Body of pancreas (tissue), 4 donors: ENCODE measurements around the gene BANF2.

Experiments used
- POLR2A ChIP-seq, 3 donors: fragments of 450-650 bp; IDR thresholded peaks; one replicate each; pipeline ENCODE4 v1.6.1; 2016; ENCODE audit warnings: antibody characterized with exemption in 3 of 3, mild to moderate bottlenecking in 2 of 3
- TF ChIP-seq, protein P1 (sequence below), 7 experiments: fragments of 450-650 bp in 4 of 7; fragments of 200-600 bp in 3 of 7; sonication (generic) in 3 of 7; IDR thresholded peaks; one replicate each; pipeline ENCODE4 v1.5.1; 2016 to 2019; ENCODE audit warnings: antibody characterized with exemption in 7 of 7

DNA sequence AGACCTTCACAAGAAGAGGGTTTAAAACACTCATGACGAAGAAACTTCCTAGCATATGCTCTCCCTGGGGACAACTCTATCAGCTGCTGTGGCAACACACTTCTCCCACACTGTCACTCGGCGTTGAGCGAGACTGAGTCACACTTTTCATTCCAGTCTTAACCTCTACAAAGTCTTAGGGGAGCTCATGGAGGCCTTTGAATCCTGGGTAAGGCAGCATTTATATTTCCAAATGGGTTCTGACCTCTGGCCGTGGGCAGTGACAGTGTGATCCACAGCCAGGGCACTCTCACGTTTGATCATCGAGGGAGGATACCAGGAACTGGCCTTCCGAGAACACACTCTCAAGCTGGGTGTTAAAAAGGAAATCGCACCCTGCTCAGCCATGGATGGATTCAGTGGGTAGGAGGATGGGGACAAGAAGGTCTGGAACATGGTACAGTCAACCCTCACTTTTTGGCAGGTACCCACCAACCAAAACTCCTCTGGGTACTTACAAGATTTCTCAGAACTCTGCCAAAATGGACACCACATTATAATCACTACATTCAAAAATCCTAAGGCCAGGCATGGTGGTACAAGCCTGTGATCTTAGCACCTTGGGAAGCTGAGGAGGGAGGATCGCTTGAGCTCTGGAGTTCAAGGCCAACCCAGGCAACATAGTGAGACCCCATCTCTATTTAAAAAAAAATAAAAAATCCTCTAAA is 37.3 kb upstream of the BANF2 start:
- TF ChIP-seq, protein P1, sequence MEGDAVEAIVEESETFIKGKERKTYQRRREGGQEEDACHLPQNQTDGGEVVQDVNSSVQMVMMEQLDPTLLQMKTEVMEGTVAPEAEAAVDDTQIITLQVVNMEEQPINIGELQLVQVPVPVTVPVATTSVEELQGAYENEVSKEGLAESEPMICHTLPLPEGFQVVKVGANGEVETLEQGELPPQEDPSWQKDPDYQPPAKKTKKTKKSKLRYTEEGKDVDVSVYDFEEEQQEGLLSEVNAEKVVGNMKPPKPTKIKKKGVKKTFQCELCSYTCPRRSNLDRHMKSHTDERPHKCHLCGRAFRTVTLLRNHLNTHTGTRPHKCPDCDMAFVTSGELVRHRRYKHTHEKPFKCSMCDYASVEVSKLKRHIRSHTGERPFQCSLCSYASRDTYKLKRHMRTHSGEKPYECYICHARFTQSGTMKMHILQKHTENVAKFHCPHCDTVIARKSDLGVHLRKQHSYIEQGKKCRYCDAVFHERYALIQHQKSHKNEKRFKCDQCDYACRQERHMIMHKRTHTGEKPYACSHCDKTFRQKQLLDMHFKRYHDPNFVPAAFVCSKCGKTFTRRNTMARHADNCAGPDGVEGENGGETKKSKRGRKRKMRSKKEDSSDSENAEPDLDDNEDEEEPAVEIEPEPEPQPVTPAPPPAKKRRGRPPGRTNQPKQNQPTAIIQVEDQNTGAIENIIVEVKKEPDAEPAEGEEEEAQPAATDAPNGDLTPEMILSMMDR (IDR thresholded peaks at IDR 0.05): no peak
- TF ChIP-seq POLR2A (IDR thresholded peaks at IDR 0.05): no peak
